ENCODE data around the gene CRY2.
"Not testable (repeated sequence)": the region's sequence is repeated elsewhere in the genome, so short reads cannot be mapped to it uniquely, and the experiment has no call there.

Gene CRY2

DNA sequence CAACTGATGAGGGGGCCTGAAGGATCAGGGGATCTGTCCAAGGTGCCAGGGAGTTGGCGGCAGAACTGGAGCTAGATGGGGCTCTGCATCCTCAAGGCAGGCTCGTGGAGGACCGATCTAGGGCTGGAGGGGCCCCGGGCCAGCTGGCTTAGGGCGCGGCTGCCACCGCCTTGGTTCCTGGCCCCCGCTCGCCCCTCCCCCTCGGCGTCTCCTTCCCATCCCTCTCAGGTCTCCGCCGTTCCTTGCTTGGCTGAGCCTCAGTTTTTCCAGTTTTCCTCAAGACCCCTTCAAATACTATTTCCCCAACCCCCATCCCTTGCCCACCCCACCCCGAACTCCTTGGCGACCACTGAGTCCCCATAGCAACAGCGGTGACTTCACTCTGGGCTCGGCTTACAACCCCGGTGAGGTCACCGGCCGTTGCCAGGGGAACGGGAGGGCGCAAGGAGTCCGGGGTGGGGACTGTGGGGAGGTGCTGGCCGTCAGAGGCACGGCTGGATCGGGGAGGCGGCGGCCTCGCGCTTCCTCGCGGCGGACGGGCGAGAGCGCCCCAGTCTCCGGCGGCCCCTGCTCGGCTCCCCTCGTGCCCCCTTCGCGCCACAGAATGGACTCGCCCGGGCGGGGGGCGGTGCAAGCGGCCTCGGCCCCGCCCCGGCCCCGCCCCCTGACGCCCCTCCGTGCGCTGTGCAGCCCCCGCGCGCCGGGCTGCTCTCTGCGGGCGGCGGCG lies 52.3 kb downstream of the CRY2 start:
- H2AFZ ChIP-seq (ENCODE audit: low read length): peak overlapping the region; percentile 93
- peak overlapping the region; percentile 80 for H3K9ac ChIP-seq (ENCODE audit: low read depth, low read length, poor library complexity)
- no peak overlapping the region for H2BK120ac ChIP-seq (ENCODE audit: low read depth, low read length)
- peak overlapping the region; percentile 10 for H2BK5ac ChIP-seq (ENCODE audit: low read length)
- H2BK15ac ChIP-seq (ENCODE audit: low read length): no peak overlapping the region
- peak overlapping the region; percentile 99 for H3K18ac ChIP-seq (ENCODE audit: low read length)
- peaks cover 14 to 24% of the 10 kb centered on the region in 2 donors for H3K36me3 ChIP-seq (replicated peaks in 1 of 2; ENCODE audit: control insufficient read depth in 2 of 2, insufficient read depth in 2 of 2, low read length in 2 of 2)
- peaks cover 0 to 1% of the 10 kb centered on the region in 2 donors for H3K9me3 ChIP-seq (replicated peaks in 1 of 2; ENCODE audit: control insufficient read depth in 2 of 2, insufficient read depth in 1 of 2, low read depth in 1 of 2, low read length in 2 of 2)
- H4K8ac ChIP-seq (ENCODE audit: low read depth, low read length): no peak overlapping the region
- H3K14ac ChIP-seq (ENCODE audit: low read length): no peak overlapping the region
- peaks cover 3% of the 10 kb centered on the region for H3K79me1 ChIP-seq (ENCODE audit: low read depth, low read length)
- H3K27me3 ChIP-seq (ENCODE audit: control insufficient read depth in 3 of 3, insufficient read depth in 3 of 3, low read depth in 1 of 3, low read length in 3 of 3): peaks cover 0 to 7% (median 4%) of the 10 kb centered on the region in 3 experiments
- peak overlapping the region; percentile 89 for H3K27ac ChIP-seq (replicated peaks; ENCODE audit: low read length)
- H3K4me2 ChIP-seq (ENCODE audit: insufficient read depth, low read length, poor library complexity, severe bottlenecking): peak overlapping the region; percentile 86
- H2AK5ac ChIP-seq (ENCODE audit: low read depth, low read length): peak overlapping the region; percentile 78
- DNase-seq (ENCODE audit: low spot score): peak; percentile 94
- no peak overlapping the region for H4K91ac ChIP-seq (ENCODE audit: low read depth, low read length, poor library complexity)
- H3K4me1 ChIP-seq (ENCODE audit: control insufficient read depth in 2 of 2, insufficient read depth in 1 of 2, low read depth in 1 of 2, low read length in 2 of 2): peaks cover 29 to 43% of the 10 kb centered on the region in 2 donors
- no CpG with 5 or more reads among the region's 62 CpGs for WGBS, 2 donors (ENCODE audit: extremely low coverage in 2 of 2, insufficient read length in 2 of 2, insufficient replicate concordance in 1 of 2)
- no peak overlapping the region for H3K4ac ChIP-seq (ENCODE audit: low read length)
- H2BK12ac ChIP-seq (ENCODE audit: low read length): no peak overlapping the region
- H3K23ac ChIP-seq (ENCODE audit: low read depth, low read length, poor library complexity): peak overlapping the region; percentile 76
- H3K4me3 ChIP-seq (ENCODE audit: low read length in 2 of 2): peak overlapping the region; percentile 77 to 79

DNA sequence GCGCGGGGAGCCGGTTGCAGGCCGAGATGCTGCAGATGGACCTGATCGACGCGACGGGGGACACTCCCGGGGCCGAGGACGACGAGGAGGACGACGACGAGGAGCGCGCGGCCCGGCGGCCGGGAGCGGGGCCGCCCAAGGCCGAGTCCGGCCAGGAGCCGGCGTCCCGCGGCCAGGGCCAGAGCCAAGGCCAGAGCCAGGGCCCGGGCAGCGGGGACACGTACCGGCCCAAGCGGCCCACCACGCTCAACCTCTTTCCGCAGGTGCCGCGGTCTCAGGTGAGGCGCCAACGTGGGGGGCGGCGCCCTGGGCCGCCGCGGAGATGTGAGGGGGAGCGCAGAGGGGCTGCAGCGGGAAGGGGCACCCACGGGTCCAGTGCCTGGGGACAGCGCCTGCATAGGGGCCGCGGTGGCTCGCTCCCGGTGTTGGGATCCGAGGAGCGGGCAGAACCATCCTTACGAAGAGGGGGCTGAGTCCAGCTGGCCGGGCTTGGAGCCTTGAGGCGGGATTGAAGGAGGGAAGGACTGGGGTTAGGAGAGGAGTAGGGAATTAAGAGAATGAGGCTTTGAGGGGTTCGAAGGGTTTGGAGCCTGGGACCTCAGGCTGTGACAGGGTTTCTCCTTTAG lies 53.0 kb downstream of the CRY2 start:
- H3K36me3 ChIP-seq (replicated peaks in 1 of 2; ENCODE audit: control insufficient read depth in 2 of 2, insufficient read depth in 2 of 2, low read length in 2 of 2): peaks cover 15 to 31% of the 10 kb centered on the region in 2 donors
- H3K4me2 ChIP-seq (ENCODE audit: insufficient read depth, low read length, poor library complexity, severe bottlenecking): peak overlapping the region; percentile 87
- peak overlapping the region; percentile 46 for H2BK12ac ChIP-seq (ENCODE audit: low read length)
- not testable (repeated sequence) for DNase-seq (ENCODE audit: low spot score); H3K9me3 ChIP-seq (replicated peaks in 1 of 2; ENCODE audit: control insufficient read depth in 2 of 2, insufficient read depth in 1 of 2, low read depth in 1 of 2, low read length in 2 of 2); H4K8ac ChIP-seq (ENCODE audit: low read depth, low read length); H4K91ac ChIP-seq (ENCODE audit: low read depth, low read length, poor library complexity); H3K27ac ChIP-seq (replicated peaks; ENCODE audit: low read length); H3K27me3 ChIP-seq (ENCODE audit: control insufficient read depth in 3 of 3, insufficient read depth in 3 of 3, low read depth in 1 of 3, low read length in 3 of 3); H2BK15ac ChIP-seq (ENCODE audit: low read length); H3K4ac ChIP-seq (ENCODE audit: low read length); H2BK120ac ChIP-seq (ENCODE audit: low read depth, low read length); H2BK5ac ChIP-seq (ENCODE audit: low read length); H3K79me1 ChIP-seq (ENCODE audit: low read depth, low read length)
- H3K9ac ChIP-seq (ENCODE audit: low read depth, low read length, poor library complexity): peak overlapping the region; percentile 85
- H2AK5ac ChIP-seq (ENCODE audit: low read depth, low read length): peak overlapping the region; percentile 14
- peak overlapping the region; percentile 86 for H3K18ac ChIP-seq (ENCODE audit: low read length)
- H3K14ac ChIP-seq (ENCODE audit: low read length): peak overlapping the region; percentile 86
- peak overlapping the region; percentile 79 to 84 for H3K4me3 ChIP-seq (ENCODE audit: low read length in 2 of 2)
- H3K23ac ChIP-seq (ENCODE audit: low read depth, low read length, poor library complexity): peak overlapping the region; percentile 57
- H2AFZ ChIP-seq (ENCODE audit: low read length): peak overlapping the region; percentile 93
- peaks cover 29 to 43% of the 10 kb centered on the region in 2 donors for H3K4me1 ChIP-seq (ENCODE audit: control insufficient read depth in 2 of 2, insufficient read depth in 1 of 2, low read depth in 1 of 2, low read length in 2 of 2)
- WGBS, 2 donors (ENCODE audit: extremely low coverage in 2 of 2, insufficient read length in 2 of 2, insufficient replicate concordance in 1 of 2): no CpG with 5 or more reads among the region's 59 CpGs

DNA sequence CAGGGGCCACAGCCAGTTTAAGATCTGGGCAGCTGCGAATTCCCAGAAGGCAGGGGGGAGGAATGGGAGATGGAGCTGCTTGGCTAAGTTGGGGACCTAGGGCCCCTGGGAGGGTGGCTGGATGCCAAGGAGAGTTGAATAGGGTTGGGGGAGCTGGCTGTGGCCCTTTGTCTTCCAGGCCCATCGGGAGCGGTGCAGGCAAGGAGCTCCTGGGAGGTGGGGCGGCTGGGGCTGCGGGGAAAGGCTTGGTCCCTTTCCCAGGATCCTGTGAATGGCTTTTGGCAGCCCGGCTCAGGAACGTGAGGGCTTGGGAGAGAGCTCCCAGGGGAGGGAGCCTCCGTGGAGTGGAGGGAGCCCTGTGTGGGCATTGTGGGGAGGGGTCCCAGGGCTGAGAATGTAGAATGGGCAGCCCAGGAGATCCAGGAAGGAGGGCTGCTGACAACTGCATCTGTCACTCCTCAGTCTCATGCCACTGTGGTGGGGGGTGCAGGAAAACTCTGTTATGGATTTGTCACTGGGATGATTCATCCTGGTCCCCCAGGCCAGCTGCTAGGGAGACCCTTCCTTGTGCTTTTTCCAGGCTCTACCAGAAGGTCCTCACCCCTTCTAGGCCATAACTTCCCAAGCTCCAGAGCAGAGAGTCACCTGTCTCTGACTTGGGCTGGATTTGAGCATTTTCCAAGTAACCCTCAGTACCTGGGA lies 53.8 kb downstream of the CRY2 start:
- H3K9me3 ChIP-seq (replicated peaks in 1 of 2; ENCODE audit: control insufficient read depth in 2 of 2, insufficient read depth in 1 of 2, low read depth in 1 of 2, low read length in 2 of 2): no peaks in the 10 kb centered on the region
- no CpG with 5 or more reads among the region's 8 CpGs for WGBS, 2 donors (ENCODE audit: extremely low coverage in 2 of 2, insufficient read length in 2 of 2, insufficient replicate concordance in 1 of 2)
- H3K4me1 ChIP-seq (ENCODE audit: control insufficient read depth in 2 of 2, insufficient read depth in 1 of 2, low read depth in 1 of 2, low read length in 2 of 2): peaks cover 25 to 41% of the 10 kb centered on the region in 2 donors
- DNase-seq (ENCODE audit: low spot score): no peak
- no peak overlapping the region for H4K91ac ChIP-seq (ENCODE audit: low read depth, low read length, poor library complexity)
- H2BK15ac ChIP-seq (ENCODE audit: low read length): peak overlapping the region; percentile 61
- H2BK5ac ChIP-seq (ENCODE audit: low read length): no peak overlapping the region
- H3K79me1 ChIP-seq (ENCODE audit: low read depth, low read length): peaks cover 3% of the 10 kb centered on the region
- peak overlapping the region; percentile 79 to 84 for H3K4me3 ChIP-seq (ENCODE audit: low read length in 2 of 2)
- no peak overlapping the region for H4K8ac ChIP-seq (ENCODE audit: low read depth, low read length)
- no peak overlapping the region for H2BK120ac ChIP-seq (ENCODE audit: low read depth, low read length)
- H3K36me3 ChIP-seq (replicated peaks in 1 of 2; ENCODE audit: control insufficient read depth in 2 of 2, insufficient read depth in 2 of 2, low read length in 2 of 2): peaks cover 15 to 32% of the 10 kb centered on the region in 2 donors
- peak overlapping the region; percentile 54 for H3K9ac ChIP-seq (ENCODE audit: low read depth, low read length, poor library complexity)
- H3K27me3 ChIP-seq (ENCODE audit: control insufficient read depth in 3 of 3, insufficient read depth in 3 of 3, low read depth in 1 of 3, low read length in 3 of 3): peaks cover 0 to 7% (median 0%) of the 10 kb centered on the region in 3 experiments
- peak overlapping the region; percentile 57 for H3K23ac ChIP-seq (ENCODE audit: low read depth, low read length, poor library complexity)
- H3K4ac ChIP-seq (ENCODE audit: low read length): no peak overlapping the region
- H2BK12ac ChIP-seq (ENCODE audit: low read length): no peak overlapping the region
- H3K4me2 ChIP-seq (ENCODE audit: insufficient read depth, low read length, poor library complexity, severe bottlenecking): peak overlapping the region; percentile 87
- H3K18ac ChIP-seq (ENCODE audit: low read length): peak overlapping the region; percentile 4
- H3K27ac ChIP-seq (replicated peaks; ENCODE audit: low read length): no peak overlapping the region
- peak overlapping the region; percentile 93 for H2AFZ ChIP-seq (ENCODE audit: low read length)
- no peak overlapping the region for H3K14ac ChIP-seq (ENCODE audit: low read length)
- peak overlapping the region; percentile 9 for H2AK5ac ChIP-seq (ENCODE audit: low read depth, low read length)
